Activated T-helper 2 cell treated with anti-CD3 and anti-CD28 coated beads, Interferon-gamma antibody, Interleukin-2, Interleukin-4, amounts not matched to agents 10 μg/mL and 5 μg/mL and 100 μg/mL, durations not matched to agents 14 hours and 24 hours and 36 hours (primary cell): ENCODE results near the gene SERBP1. TPM values are rescaled to one million over a fixed set of nuclear protein-coding genes. Genes with fewer than 3 reads are reported as not detected.
A peak's percentile ranks its signal among the peaks of the same experiment; 100 is the strongest.

Source experiments
- DNase-seq: peaks from one replicate; pipeline ENCODE4 v3.0.0; 2021; ENCODE audit warnings: low spot score
- H3K27ac Mint-ChIP-seq: one replicate; pipeline ENCODE4 v1.8.0; 2021; ENCODE audit warnings: mixed read lengths
- H3K27me3 Mint-ChIP-seq: one replicate; pipeline ENCODE4 v1.8.0; 2021; ENCODE audit warnings: low read depth, mixed read lengths
- H3K36me3 Mint-ChIP-seq: one replicate; pipeline ENCODE4 v1.8.0; 2021; ENCODE audit warnings: low read depth, mixed read lengths
- H3K4me1 Mint-ChIP-seq: one replicate; pipeline ENCODE4 v1.8.0; 2021; ENCODE audit warnings: low read depth, mixed read lengths
- H3K4me3 Mint-ChIP-seq: one replicate; pipeline ENCODE4 v1.8.0; 2021; ENCODE audit warnings: low read depth, mild to moderate bottlenecking, moderate library complexity, mixed read lengths
- H3K9me3 Mint-ChIP-seq: one replicate; pipeline ENCODE4 v1.8.0; 2021; ENCODE audit warnings: mixed read lengths
- intact Hi-C: fragments of 100-400 bp; cut with micrococcal nuclease; formaldehyde crosslinking; loops from one replicate; pipeline ENCODE4 v1.15.1; 2023
- total RNA-seq: library from RNA; stranded (reverse); gene quantifications from 2 replicates; pipeline ENCODE4 v1.2.3, GENCODE V29; 2022

Gene SERBP1
- total RNA-seq, 1 donor from 2014 or later: 491 TPM

DNA sequence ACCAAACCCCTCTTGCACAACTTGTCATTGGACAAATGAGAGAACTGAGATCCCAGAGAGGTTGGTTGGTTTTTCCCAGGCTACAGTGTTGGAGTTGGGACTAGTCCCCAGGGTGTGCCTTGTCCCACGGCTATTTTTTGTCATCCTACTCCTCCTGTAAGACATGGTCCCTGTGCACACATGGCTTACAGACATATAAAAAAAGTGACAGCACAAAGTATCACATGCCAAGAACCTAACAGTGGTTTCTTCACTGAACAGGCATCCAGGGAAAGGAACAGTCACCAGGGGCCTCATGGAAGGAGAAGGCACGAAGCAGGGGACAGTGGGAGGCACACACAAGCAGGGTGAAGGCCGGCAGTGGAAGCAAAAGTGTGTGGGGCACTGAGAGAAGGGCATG, 36.5 kb downstream of the SERBP1 start:
- H3K4me1 Mint-ChIP-seq: peaks cover 10% of the 10 kb centered on the region
- H3K9me3 Mint-ChIP-seq: no peaks in the 10 kb centered on the region
- H3K4me3 Mint-ChIP-seq: no peak overlapping the region
- intact Hi-C loops: no loop called here
- no peak for DNase-seq
- no peak overlapping the region for H3K27ac Mint-ChIP-seq
- H3K27me3 Mint-ChIP-seq: no peaks in the 10 kb centered on the region
- H3K36me3 Mint-ChIP-seq: peaks cover 77% of the 10 kb centered on the region

DNA sequence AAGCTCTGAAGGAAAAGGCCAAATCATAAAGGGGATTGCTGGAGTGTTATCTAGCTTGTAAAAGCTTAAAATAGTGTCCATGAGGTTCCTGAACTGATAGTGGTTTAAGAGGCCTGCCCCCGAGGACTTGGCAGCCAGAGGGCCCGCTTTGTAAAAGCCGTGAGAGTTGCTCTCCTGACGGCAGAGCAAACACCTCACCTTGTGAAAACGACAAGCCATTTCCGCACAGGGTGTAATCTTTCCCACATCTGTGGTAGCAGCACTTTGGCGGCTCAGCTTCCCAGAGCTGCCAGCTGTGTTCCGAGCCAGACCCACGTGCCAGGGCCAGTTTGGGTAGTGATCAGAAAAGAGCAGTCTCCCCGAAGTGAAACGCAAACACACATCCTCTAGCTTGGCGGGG, 37.0 kb downstream of the SERBP1 start:
- H3K27me3 Mint-ChIP-seq: no peaks in the 10 kb centered on the region
- no peak for DNase-seq
- no peaks in the 10 kb centered on the region for H3K9me3 Mint-ChIP-seq
- intact Hi-C loops: no loop called here
- H3K27ac Mint-ChIP-seq: no peak overlapping the region
- peaks cover 9% of the 10 kb centered on the region for H3K4me1 Mint-ChIP-seq
- no peak overlapping the region for H3K4me3 Mint-ChIP-seq
- peaks cover 73% of the 10 kb centered on the region for H3K36me3 Mint-ChIP-seq

DNA sequence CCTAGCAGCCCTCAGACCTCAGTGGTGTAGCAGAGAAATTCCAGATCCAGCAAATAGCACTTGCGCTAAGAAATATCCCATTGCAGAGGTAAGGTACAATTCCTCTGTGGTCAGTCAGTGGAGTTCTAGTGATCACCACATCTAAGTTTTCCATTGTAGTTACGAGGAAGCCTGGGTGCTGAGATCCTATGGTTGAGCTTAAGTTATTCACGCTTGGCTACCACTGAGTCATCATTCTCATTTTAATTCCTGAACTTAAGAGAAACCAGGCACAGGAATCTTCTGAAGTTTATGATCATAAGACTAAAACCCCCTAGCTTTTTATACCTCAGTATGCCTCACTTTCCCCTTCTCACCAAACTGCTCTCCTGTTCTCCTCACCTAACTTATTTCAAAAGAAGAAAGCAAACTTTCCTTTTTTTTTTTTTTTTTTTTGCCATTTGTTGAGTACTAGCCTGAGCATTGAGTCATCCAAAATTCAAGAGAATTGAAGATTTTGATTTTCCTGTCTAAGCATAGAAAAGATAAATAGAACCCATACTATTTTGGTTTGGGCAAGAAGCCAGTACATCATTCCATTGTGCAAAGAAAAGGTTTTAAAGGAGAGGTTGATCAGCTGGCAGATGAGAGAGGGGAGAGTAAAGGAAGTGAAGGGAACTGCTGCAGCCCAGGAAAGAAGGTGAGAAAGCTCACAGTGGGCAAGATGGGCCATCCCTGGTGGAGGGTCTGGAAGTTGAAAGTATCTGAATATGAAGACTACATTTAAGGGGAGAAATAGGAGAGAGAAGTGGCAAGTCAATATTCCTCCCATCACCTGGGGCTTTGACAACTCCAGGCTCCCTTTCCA, 39.9 kb downstream of the SERBP1 start:
- Mint-ChIP-seq H3K4me1 (peaks cover 3% of the 10 kb centered on the region), H3K27ac (peak overlapping the region; percentile 17), H3K36me3 (peaks cover 68% of the 10 kb centered on the region), H3K4me3 (no peak overlapping the region), H3K27me3 (no peaks in the 10 kb centered on the region), H3K9me3 (peaks cover 6% of the 10 kb centered on the region)
- intact Hi-C loops: no loop called here
- no peak for DNase-seq

DNA sequence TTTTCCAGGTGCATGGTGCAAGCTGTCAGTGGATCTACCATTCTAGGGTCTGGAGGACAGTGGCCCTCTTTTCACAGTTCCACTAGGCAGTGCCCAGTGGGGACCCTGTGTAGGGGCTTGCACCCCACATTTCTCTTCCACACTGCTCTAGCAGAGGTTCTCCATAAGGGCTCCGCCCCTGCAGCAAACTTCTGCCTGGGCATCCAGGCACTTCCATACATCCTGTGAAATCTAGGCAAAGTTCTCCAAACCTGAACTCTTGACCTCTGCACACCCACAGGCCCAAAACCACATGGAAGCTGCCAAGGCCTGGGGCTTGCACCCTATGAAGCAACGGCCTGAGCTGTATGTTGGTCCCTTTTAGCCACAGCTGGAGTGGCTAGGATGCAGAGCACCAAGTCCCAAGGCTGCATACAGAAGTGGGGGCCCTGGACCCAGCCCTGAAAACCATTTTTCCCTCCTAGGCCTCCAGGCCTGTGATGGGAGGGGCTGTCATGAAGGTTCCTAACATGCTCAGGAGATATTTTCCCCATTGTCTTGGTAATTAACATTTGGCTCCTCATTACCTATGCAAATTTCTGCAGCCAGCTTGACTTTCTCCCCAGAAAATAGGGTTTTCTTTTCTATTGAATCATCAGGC, 46.1 kb downstream of the SERBP1 start:
- Mint-ChIP-seq H3K27me3 (no peaks in the 10 kb centered on the region), H3K36me3 (peaks cover 84% of the 10 kb centered on the region), H3K4me3 (no peak overlapping the region), H3K27ac (no peak overlapping the region), H3K9me3 (peaks cover 38% of the 10 kb centered on the region), H3K4me1 (no peaks in the 10 kb centered on the region)
- intact Hi-C loops: no loop called here
- no peak for DNase-seq

DNA sequence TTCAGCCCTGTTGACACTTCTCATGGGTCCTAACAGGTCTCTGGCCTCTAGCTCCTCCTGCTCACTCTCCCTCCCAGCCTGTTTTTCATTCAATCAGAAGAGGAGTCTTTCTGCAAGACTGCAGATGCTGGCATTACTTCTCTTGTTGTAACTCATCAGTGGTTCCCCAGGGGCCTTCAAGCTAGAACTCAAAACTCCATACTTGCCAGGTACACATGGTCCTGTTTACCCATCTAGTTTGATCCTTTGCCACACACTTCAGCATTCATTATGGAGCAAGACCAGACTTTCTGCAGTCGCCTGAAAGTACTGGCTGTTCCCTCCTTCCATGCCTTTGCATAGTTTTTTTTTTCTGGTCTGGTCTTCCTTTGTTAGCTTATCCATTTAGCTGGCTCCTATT, 47.9 kb downstream of the SERBP1 start:
- intact Hi-C loops: no loop called here
- DNase-seq: no peak
- no peak overlapping the region for H3K27ac Mint-ChIP-seq
- H3K4me1 Mint-ChIP-seq: no peaks in the 10 kb centered on the region
- peaks cover 38% of the 10 kb centered on the region for H3K9me3 Mint-ChIP-seq
- H3K4me3 Mint-ChIP-seq: no peak overlapping the region
- peaks cover 87% of the 10 kb centered on the region for H3K36me3 Mint-ChIP-seq
- no peaks in the 10 kb centered on the region for H3K27me3 Mint-ChIP-seq

DNA sequence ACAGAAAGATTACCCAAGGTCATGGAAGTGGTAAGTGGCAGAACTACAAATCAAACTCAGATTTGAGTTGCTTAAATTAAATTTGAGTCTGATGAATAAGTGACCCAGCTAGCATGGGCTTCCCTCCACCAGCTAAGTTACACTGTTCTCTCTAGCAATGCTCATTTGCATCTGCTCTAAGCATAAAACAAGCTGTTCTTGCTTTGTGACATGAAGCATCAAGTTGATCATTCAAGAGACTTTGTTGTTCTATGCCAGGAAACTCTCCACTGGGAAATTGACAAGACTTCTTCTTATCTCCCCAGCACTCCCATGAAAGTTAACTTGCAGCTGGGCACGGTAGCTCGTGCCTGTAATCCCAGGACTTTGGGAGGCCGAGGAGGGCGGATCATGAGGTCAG, 49.0 kb downstream of the SERBP1 start:
- Mint-ChIP-seq H3K4me3 (no peak overlapping the region), H3K27ac (no peak overlapping the region), H3K9me3 (peaks cover 35% of the 10 kb centered on the region), H3K4me1 (peaks cover 5% of the 10 kb centered on the region), H3K36me3 (peaks cover 91% of the 10 kb centered on the region), H3K27me3 (no peaks in the 10 kb centered on the region)
- intact Hi-C loops: no loop called here
- no peak for DNase-seq

DNA sequence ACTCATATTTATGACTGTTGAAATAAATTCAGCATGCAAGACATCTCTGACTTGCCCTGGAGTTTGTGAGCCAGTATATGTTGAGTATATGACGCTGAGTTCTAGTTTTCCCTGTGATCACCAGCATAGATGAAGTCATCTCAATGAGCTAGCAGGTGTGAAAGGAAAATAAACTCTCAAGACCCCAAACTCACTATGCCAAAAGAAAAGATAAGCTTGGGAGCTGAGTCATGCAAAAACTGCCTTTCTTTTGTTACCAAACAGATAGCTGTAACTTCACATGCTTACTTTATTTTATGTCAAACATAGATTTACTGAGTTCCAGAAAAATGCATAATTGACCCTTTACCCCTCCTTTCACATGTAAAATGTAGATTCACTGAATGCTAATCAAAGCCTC, 52.9 kb downstream of the SERBP1 start:
- H3K27me3 Mint-ChIP-seq: no peaks in the 10 kb centered on the region
- H3K9me3 Mint-ChIP-seq: peaks cover 2% of the 10 kb centered on the region
- no peak overlapping the region for H3K27ac Mint-ChIP-seq
- H3K4me3 Mint-ChIP-seq: no peak overlapping the region
- DNase-seq: no peak
- intact Hi-C loops: no loop called here
- peaks cover 86% of the 10 kb centered on the region for H3K36me3 Mint-ChIP-seq
- H3K4me1 Mint-ChIP-seq: peaks cover 8% of the 10 kb centered on the region

DNA sequence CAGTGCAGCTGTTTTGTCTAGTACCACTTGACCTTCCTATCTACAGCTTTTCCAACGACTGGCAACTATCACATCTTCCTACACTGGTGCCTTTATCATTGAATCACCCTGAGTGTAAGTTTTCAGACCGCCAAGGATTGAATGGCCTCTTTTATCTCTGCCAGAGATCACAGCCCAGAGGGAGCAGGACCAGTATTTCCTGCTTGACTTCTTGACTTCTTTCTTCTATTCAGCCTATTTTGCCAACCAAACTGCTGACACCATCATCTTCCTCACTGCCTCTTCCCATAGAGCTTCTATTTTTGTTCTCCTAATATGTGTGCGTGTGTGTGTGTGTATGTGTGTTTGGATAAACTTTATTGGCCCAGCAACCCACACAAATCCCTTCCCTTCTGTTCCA, 53.8 kb downstream of the SERBP1 start:
- Mint-ChIP-seq H3K4me1 (peaks cover 8% of the 10 kb centered on the region), H3K36me3 (peaks cover 86% of the 10 kb centered on the region), H3K27ac (no peak overlapping the region), H3K4me3 (no peak overlapping the region), H3K27me3 (no peaks in the 10 kb centered on the region), H3K9me3 (no peaks in the 10 kb centered on the region)
- intact Hi-C loops: no loop called here
- no peak for DNase-seq

DNA sequence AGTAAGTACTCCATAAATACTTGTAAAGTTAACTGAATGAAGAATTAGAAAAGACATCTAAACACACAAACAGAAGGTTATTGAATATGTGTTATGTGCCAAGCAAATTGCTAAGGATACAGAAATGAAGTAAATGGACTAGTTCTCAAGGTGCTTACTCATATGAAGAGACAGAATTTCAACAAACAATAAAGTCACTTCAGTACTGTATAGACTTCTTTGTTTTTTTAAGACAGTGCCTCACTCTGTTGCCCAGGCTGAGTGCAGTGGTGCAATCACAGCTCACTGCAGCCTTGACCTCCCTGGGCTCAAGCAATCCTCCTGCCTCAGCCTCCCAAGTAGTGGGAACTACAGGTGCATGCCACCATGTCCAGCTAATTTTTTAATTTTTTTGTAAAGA, 57.3 kb downstream of the SERBP1 start:
- Mint-ChIP-seq H3K36me3 (peaks cover 88% of the 10 kb centered on the region), H3K27me3 (no peaks in the 10 kb centered on the region), H3K4me3 (no peak overlapping the region), H3K9me3 (no peaks in the 10 kb centered on the region), H3K4me1 (peaks cover 8% of the 10 kb centered on the region), H3K27ac (no peak overlapping the region)
- DNase-seq: no peak
- intact Hi-C loops: no loop called here

DNA sequence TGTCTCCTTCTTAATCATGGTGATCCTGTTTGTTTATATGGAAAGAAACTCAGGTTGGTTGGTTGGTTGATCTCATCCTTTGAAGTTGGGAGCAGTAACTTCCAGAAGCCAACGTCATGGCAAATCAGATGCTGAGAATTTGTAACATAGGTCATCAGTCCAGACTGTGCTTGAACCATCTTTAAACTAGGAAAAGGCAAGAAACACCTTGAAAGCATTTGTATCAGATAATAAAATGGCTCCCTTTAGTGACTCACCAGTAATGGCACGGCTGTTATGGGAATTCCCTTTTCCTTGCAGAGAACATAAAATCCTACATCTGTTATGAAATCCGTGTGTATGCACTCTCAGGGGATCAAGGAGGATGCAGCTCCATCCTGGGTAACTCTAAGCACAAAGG, 58.1 kb downstream of the SERBP1 start:
- peaks cover 8% of the 10 kb centered on the region for H3K4me1 Mint-ChIP-seq
- intact Hi-C loops: no loop called here
- H3K9me3 Mint-ChIP-seq: no peaks in the 10 kb centered on the region
- no peak overlapping the region for H3K4me3 Mint-ChIP-seq
- DNase-seq: no peak
- no peaks in the 10 kb centered on the region for H3K27me3 Mint-ChIP-seq
- H3K27ac Mint-ChIP-seq: no peak overlapping the region
- H3K36me3 Mint-ChIP-seq: peaks cover 86% of the 10 kb centered on the region

DNA sequence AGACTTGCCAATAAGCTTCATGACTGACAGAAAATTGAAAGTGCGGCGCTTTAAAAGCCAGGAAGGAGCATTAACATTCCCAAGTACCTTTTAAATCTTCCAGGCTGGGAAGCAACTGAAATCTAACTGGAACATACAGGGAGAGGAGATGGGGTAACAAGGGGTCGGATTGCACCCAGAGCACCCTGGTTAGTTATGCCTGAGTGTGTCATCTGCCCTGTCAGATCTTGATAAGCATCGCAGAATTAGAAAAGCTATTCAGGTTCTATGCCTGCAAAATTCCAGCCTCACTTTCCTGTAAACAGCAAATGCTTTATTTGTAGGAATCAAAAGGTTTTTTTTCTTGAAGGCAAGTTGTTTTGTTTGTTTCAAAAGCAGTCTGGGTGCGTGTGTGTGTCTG, 58.5 kb downstream of the SERBP1 start:
- no peak for DNase-seq
- Mint-ChIP-seq H3K4me3 (no peak overlapping the region), H3K9me3 (no peaks in the 10 kb centered on the region), H3K36me3 (peaks cover 85% of the 10 kb centered on the region), H3K4me1 (peaks cover 8% of the 10 kb centered on the region), H3K27me3 (no peaks in the 10 kb centered on the region), H3K27ac (no peak overlapping the region)
- intact Hi-C loops: no loop called here

DNA sequence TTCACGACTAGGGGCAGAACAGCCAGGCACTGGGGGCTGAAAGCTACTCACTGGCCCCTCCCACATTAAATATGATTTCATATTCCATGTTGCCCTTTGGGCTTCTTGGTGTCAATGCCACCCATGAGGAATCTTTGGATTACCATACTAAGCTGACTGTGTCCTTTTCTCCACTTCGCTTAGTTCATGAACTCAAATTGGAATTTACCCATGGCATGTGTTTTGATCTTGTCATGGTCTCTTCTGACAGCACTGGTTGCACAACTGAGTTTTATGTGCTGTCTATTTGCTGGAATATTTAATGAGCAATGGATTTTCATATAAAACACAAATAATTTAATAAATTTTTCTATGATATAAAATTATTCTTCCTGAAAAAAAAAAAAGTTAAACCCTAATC, 59.2 kb downstream of the SERBP1 start:
- Mint-ChIP-seq H3K36me3 (peaks cover 82% of the 10 kb centered on the region), H3K27ac (no peak overlapping the region)
- intact Hi-C loops: no loop called here

DNA sequence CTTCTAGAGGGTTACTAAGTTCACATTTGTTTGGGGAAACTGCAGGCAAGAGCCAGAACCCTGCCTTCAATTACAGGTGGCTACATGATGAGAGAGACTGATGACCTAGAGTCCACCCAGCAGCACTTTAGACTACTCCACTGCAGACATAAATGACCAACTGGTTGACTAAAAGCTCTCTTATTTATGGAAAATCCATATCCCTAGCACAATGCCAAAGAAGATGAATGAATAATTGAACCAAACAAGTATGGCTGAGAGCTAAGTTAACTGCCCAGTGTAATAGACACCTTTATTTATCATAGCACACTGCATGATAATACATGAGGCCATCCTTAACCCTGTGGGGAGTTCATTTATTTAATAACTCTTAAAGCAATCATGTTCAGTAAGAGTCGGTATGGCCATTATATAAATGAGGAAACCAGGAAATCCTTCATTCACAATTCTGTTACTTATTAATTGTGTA, 62.1 kb downstream of the SERBP1 start:
- H3K36me3 Mint-ChIP-seq: peaks cover 83% of the 10 kb centered on the region
- H3K4me1 Mint-ChIP-seq: peaks cover 10% of the 10 kb centered on the region
- intact Hi-C loops: no loop called here
- H3K27me3 Mint-ChIP-seq: no peaks in the 10 kb centered on the region
- H3K27ac Mint-ChIP-seq: no peak overlapping the region
- no peak overlapping the region for H3K4me3 Mint-ChIP-seq
- DNase-seq: no peak
- H3K9me3 Mint-ChIP-seq: no peaks in the 10 kb centered on the region

More for the DNA sequence above, 59.2 kb downstream of the SERBP1 start:
- H3K4me3 Mint-ChIP-seq: no peak overlapping the region
- no peaks in the 10 kb centered on the region for H3K27me3 Mint-ChIP-seq
- no peaks in the 10 kb centered on the region for H3K9me3 Mint-ChIP-seq
- DNase-seq: no peak
- peaks cover 1% of the 10 kb centered on the region for H3K4me1 Mint-ChIP-seq
